IPS DF 19.7 (cell line): ENCODE data around the gene UNKL.

ENCODE experiments used
- DNase-seq: peaks from one replicate; pipeline ENCODE4 v3.0.0-alpha.2; 2013; ENCODE audit warnings: low read depth, low spot score

UNKL gene

DNA sequence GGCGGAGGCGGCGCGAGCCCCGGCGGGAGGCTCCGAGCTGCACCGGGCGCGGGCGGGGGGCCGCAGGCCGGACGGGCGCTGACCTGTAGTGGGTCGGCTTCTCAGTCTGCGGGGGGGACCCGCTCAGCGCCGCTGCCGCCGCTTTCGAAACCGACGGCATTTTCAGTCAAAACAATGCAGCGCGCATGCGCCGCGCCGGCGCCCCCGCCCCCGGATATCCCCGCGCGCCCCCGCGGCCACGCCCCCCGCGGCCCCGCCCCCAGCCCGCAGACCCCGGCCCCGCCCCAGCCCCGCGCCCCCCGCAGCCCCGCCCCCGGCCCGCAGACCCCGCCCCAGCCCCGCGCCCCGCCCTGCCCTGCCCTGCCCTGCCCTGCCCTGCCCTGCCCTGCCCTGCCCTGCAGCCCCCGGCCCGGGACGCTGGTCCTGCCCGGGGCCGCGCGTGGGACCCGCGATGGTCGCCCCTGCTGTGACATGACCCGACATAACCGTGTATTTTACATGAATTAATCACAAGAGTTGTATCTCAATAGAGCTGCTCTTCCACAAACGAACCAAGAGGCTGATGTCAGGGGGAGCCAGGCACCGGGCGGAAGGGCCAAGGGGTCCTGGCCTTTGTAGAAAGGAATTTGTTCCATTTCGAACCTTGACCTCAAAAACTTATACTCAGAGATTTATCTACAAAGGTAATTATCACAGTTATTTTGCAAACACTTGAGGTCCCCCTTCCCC, at the start of gene UNKL:
Gene UNKL (minus strand): TSS at position 173 of the 729 bp plus-strand sequence. CDS start 13 bp downstream, at position 160.
- no peak for DNase-seq

GRCh38 chr16:1461146-1461545, 46.6 kb upstream of the UNKL start:
- DNase-seq = no peak

DNA sequence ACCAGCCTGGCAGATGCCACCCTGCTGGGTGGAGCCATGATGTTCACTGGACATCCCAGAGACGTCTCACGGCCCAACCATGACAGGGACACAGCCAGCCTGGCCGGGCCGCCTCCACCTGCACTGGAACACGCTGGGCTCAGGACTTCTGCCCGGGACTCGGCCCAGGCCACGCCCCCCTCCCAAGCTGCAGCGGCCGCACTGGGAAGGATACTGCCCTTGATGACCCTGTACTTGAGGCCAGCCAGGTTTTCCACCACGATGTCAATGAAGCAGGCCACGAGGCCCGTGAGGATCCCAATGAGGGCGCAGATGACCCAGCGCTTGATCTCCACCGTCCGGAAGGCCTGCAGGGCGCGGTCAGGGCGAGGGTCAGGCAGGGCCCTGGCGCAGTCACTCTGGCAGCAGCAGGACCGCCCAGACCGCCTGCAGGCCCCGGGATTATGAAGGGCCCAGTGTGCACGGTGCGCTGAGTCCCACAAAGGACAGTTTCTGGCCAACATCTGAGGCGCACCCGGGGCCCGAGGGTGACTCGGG, 46.2 kb upstream of the UNKL start:
- DNase-seq = no peak

GRCh38 chr16:1459967-1460366, 45.5 kb upstream of the UNKL start:
- DNase-seq = no peak

DNA sequence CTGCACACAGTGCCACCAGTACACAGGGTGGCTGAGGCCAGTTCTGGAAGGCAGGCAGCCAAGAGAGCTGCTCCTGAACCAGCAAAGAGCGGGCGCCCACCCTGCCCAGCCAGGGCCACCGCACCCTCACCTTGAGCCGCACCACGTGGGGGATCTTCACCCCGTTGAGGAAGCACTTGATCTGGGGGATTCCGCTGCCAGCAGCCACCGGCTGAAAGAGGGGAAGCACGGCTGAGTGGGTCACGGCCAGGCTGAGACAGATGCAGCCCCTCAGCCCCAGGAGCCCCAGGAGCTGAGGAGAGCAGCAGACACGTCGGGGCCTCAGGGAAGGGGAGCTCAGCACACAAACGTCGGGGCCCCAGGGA, 44.5 kb upstream of the UNKL start:
- DNase-seq = no peak

DNA sequence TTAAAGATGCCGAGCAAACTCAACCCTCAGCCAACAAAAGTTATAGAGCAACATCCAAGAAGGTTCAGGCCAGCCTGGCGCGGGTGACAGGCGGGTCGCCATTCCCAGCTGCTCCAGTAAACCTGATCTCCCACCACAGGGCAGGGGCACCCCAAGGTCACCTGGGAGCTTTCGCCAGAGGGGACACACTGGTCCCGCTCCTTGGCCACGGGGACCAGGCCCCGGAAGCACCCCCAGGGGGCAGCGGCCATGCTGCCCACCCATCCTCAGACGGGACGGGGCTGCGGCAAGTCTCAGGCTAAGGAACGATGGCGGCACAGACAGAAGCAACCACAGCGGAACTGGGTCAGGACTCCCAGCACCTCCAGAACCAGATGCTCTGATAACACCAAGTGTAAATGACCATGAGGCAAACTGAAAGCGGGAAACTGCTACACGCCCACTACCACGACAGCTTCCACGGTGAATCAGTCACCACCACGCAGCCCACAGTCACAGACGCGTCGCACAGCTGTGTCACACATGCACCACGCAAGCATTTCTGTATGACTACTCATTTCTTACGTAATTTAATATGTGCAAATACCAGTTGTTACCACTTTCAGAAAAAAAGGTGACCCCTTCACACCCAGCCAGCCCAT, 44.0 kb upstream of the UNKL start:
- no peak for DNase-seq

DNA sequence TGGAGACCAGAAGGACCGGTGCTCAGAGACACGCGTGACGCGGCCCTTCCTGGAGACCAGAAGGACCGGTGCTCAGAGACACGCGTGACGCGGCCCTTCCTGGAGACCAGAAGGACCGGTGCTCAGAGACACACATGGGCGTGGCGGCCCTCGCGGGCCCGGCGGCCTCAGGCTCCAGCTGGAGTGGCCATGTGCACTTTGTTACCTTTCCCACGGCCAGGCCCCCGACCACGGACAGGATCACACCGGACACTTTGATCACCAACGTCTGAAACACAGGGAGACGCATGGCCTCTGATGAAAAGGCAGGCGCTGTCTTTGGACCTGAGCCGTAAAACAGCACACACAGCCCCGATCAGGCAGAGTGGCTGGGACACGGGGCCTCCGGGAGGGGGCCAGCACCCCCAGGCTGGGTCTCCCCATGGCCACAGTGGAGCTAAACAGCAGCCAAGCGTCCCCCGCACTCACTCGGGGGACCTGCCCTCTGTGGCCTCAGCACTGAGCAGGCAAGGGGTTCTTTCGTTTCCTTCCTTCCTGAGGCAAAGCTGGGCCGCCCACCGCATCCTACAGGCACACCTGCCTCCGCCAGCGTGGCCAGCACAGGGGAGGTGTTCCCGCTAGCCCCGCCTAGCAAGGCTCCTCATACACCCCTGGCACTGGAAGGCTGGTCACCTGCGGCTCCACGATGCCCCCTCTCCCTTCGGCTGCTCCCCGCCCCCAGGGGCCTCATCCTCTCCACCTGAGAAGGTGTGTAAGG, 43.2 kb upstream of the UNKL start:
- DNase-seq = no peak

DNA sequence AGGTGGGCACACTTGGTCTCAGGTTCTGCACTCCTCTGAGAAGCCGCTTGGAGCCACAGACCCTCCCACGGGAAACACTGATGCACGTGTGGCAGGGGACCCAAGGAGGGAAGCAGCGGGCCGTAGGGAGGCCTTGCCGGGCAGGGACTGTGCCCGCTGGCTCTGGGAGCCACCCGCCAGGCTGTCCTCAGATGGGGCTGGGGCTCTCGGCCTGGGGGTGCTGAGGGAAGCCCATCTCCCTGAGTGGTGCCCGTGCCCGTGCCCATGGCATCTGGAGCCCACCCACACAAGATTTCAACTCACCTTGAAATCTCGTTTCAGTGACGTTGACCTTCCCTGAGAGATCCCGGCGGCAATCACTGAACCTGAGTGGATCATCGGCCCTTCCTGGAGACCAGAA, 42.4 kb upstream of the UNKL start:
- no peak for DNase-seq

- no peak for DNase-seq
These were observed 41.0 kb upstream of the UNKL start for GRCh38 chr16:1455190-1456171.

- DNase-seq = no peak
These were observed 40.1 kb upstream of the UNKL start for GRCh38 chr16:1454561-1454960.

DNA sequence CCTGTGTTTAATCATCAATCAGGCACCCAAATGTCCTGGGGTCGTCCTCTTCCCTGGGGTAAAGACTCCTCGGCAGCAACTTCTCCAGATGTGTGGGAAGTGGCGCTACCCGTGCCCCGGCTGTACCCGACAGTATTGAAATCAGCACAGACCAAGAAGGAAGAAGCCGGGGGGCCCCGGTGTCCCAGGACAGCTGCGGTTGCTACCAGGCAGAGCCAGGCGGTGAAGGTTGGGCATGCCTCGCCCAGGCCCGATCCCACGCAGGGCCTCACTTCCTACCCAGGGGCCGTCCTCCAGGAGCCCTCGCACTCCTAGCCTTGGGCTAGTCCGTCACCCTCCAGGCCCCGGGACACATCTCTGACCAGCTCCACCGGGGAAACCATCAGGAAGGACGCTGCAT, 38.8 kb upstream of the UNKL start:
- no peak for DNase-seq

DNA sequence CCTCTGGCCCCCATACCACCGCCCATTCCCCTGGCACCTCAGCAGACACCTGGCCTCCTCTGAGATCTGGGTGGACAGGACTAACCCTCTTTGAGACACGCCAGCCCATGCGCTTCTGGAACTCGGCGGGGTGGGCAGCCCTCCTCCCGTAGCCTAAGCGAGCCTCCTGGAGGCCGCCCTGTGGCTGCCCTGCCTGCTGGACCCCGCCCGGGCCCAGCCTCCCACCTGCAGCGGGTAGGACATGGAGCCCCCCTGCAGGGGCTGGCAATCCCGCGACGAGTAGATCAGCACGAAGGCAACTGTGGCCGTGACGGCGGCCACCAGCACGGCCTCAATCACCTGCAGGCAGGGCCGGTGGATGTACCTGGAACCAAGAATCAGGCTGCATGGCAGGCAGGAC, 38.0 kb upstream of the UNKL start:
- DNase-seq = no peak

DNA sequence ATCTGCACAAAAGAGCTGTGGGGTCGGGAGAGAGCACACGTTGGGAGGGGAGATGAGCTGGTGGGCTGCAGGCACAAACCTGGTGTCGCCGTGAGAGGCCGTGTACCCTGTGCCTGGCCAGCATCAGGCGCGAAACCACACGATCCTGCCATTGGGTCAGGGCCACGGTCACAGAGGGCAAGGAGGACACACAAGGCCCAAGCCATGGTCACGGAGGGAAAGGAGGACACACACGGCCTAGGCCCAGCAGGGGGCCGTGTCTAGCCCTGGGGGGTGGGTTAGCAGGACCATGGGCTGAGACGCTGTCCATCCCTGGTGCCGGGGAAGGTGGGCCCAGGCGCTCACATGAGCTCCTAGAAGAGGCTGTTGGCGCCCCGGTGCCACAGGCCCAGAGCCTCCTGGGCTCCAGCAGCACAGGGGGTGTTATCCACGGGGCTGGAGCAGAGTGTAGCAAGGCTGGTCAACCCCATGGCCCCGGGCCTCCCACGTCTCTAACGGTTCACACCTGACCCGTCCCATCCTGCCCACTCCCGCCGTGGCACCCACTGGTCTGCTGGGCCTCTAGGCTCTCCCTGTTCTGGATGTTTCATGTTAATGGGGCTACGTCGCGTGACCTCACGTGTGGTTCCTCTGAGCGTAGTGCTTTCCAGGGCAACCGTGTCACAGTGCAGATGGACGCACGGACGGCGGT, 37.3 kb upstream of the UNKL start:
- DNase-seq = no peak

- DNase-seq = no peak
These were observed 36.3 kb upstream of the UNKL start for GRCh38 chr16:1450841-1451240.

DNA sequence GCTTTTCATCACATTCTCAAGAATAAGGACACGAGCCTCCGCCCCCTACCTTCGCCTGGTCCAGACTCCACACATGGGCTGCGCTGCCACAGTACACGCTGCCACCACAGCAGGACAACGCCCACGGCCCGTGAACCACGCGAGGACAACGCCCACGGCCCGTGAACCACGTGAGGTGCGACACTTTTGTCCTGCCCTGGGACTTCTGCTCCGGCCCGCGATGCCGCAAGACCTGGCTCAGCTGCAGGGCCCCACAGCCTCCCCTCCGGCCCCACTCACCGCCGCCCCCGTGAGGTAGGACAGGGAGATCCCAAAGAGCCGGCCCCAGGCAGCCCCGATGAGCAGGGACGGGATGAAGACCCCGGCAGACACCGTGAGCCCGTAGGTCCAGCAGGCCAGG, 35.7 kb upstream of the UNKL start:
- DNase-seq = no peak

- no peak for DNase-seq
These were observed 34.8 kb upstream of the UNKL start for GRCh38 chr16:1449201-1449788.

GRCh38 chr16:1448536-1449116, 34.1 kb upstream of the UNKL start:
- no peak for DNase-seq

GRCh38 chr16:1447965-1448364, 33.5 kb upstream of the UNKL start:
- no peak for DNase-seq

GRCh38 chr16:1446296-1447080, 32.0 kb upstream of the UNKL start:
- DNase-seq = no peak
